NK-92 (cell line): ENCODE measurements around the gene CSF3R.

Experiments
- DNase-seq: peaks from one replicate; lab custom pipeline; 2025; ENCODE audit not compliant: unreplicated experiment; lab: John Stamatoyannopoulos, UW

CSF3R gene

GRCh38 chr1:36482724-36483388 lies at the start of gene CSF3R:
Gene CSF3R, minus strand, starts transcription at chr1:36482913. Its CDS starts 3,417 bp downstream, at chr1:36479496.
- DNase-seq = no peak

GRCh38 chr1:36531833-36532232 lies 49.1 kb upstream of the CSF3R start:
- DNase-seq = no peak

- DNase-seq = no peak
Measured at GRCh38 chr1:36530791-36531190, 48.1 kb upstream of the CSF3R start.

- DNase-seq = no peak
Measured at GRCh38 chr1:36530261-36530660, 47.5 kb upstream of the CSF3R start.

GRCh38 chr1:36529769-36530260 lies 47.1 kb upstream of the CSF3R start:
- no peak for DNase-seq

GRCh38 chr1:36528361-36529349 lies 45.9 kb upstream of the CSF3R start:
- no peak for DNase-seq

GRCh38 chr1:36525166-36525565 lies 42.5 kb upstream of the CSF3R start:
- DNase-seq = no peak

- no peak for DNase-seq
Measured at GRCh38 chr1:36524359-36525062, 41.8 kb upstream of the CSF3R start.

- no peak for DNase-seq
Measured at GRCh38 chr1:36523850-36524249, 41.1 kb upstream of the CSF3R start.

GRCh38 chr1:36523230-36523495 lies 40.5 kb upstream of the CSF3R start:
- no peak for DNase-seq

- DNase-seq = no peak
Measured at GRCh38 chr1:36522461-36523229, 39.9 kb upstream of the CSF3R start.

- no peak for DNase-seq
Measured at GRCh38 chr1:36522021-36522420, 39.3 kb upstream of the CSF3R start.

GRCh38 chr1:36520771-36521420 lies 38.2 kb upstream of the CSF3R start:
- no peak for DNase-seq

- DNase-seq = no peak
Measured at GRCh38 chr1:36520056-36520455, 37.3 kb upstream of the CSF3R start.

GRCh38 chr1:36517011-36517771 lies 34.5 kb upstream of the CSF3R start:
- no peak for DNase-seq

- no peak for DNase-seq
Measured at GRCh38 chr1:36516372-36517010, 33.8 kb upstream of the CSF3R start.

GRCh38 chr1:36515315-36516138 lies 32.8 kb upstream of the CSF3R start:
- no peak for DNase-seq

- no peak for DNase-seq
Measured at GRCh38 chr1:36514501-36514900, 31.8 kb upstream of the CSF3R start.
